Measurements from ENCODE around the gene NET1.
A peak's percentile ranks its signal among the peaks of the same experiment; 100 is the strongest.
"Not testable (repeated sequence)": the region's sequence is repeated elsewhere in the genome, so short reads cannot be mapped to it uniquely, and the experiment has no call there.

NET1 gene

DNA sequence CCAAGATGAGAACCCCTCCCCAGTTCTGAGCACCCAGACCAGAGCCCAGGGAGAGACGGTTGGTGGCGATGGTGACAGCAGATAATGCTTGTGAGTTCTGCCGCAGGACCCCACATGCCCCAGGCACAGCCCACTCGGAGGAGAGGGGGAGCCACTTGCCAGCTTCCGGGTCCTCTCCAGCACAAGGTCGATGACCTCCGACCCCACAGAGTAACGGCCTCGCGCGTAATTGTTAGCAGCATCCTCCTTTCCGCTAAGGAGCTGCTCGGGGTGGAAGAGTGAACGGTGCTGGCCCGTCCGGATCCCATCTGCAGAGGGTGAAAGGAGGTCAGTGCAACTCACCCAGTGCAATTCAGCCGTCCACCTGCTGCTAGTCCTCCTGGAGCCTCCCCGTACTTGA is 17.2 kb upstream of the NET1 start:
- DNase-seq (ENCODE audit: low read depth), result no peak
- no peak overlapping the region for H3K4me3 ChIP-seq (ENCODE audit: low read depth, low read length)

DNA sequence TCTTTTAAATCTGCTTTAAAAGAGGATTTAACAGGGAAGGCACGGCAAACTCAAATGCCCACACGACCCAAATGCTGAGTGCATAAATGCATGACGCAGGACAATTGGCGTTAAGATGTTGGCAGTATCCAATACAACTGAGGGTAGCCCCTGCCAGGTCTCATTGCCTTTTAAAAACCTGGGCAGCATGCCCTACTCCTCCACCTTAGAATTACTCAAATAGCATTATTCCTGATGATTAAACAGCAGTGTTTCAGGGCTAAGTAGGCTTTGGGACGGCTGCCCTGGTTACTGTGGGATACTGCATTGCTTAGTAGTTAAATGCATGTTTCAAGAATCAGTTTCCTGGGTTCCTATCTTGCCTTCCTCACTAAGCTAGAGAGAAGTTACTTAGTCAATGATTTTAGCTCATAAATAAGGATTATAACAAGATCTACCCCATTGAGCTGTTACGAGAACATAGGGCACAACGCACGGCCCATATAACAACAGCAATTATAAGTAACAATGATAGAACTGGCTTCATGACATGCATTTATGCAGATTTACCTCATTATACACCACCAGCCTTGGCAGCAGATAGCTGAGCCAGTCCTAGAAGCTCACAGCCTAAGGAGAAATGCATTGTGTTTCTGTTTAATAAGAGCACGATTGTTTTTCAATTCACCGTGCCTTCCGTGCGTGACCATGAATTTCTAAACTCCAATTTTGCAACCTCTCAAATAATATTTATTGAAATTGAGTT is 15.6 kb upstream of the NET1 start:
- DNase-seq (ENCODE audit: low read depth), result no peak
- no peak overlapping the region for H3K4me3 ChIP-seq (ENCODE audit: low read depth, low read length)

DNA sequence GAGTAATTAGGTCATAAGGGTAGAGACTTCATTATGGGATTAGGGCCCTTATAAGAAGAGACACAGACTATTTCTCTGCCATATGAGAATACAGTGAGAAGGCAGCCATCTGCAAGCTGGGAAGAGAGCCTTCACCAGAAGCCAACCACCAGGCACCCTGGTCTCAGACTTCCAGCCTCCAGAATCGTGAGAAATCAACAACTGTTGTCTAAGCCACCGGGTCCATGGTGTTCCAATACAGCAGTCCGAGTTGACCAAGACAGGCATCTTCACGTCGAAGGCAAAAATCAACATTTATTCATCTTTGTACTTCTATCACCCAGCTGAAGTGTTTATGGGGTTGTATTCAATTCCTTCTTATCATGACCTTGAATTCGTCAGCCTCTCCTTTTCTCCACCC is 13.0 kb upstream of the NET1 start:
- no peak overlapping the region for H3K4me3 ChIP-seq (ENCODE audit: low read depth, low read length)
- no peak for DNase-seq (ENCODE audit: low read depth)

DNA sequence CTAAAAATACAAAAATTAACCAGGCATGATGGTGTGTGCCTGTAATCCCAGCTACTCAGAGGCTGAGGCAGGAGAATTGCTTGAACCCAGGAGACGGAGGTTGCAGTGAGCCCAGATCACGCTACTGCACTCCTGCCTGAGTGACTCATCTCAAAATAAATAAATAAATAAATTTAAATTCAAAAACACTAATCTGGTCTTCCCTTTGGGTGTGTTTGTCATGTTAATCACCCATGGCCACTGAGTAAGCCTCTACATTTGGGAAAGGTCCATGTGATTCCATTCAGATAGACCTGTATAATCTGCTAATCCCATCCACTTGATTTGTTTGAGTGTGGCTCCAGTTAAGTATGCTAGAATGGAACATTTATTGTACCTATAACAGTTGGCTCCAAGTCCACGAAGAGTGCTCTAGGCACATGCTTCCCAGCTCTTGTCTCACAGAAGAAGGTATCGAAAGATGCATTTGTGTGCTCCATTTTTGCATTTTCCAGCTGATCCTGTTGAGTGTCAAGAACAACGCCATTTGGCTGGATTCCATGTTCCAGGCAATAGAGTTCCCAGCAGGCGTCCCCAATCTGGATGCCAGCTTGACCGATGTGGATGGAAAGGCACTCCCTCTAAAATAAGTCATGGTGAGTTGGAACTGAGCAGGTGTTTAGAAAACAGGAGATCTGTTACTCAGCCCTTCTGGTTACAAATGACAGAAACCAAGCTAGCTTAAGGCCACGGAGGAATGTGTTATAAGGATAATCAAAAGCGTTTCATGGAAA is 11.7 kb upstream of the NET1 start:
- no peak for DNase-seq (ENCODE audit: low read depth)

DNA sequence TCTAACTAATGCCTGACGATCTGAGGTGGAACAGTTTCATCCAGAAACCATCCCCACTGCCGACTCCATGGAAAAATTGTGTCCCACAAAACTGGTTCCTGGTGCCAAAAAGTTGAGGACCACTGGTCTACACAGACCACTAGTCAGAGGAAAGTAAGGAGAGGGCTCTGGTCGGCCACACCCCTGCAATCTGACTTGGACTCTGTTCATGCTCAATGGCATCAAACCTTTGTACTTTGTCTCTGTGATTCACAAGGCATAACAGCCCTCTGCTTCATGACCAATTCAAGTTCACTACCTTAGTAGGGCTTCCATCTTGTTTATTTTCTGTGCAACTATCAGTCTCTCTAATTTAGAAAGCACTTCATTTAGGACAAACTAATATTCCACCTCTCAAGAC is 9.6 kb upstream of the NET1 start:
- H3K4me3 ChIP-seq (ENCODE audit: low read depth, low read length), result no peak overlapping the region
- DNase-seq (ENCODE audit: low read depth), result no peak

More for the DNA sequence above, 11.7 kb upstream of the NET1 start:
- no peak overlapping the region for H3K4me3 ChIP-seq (ENCODE audit: low read depth, low read length)

DNA sequence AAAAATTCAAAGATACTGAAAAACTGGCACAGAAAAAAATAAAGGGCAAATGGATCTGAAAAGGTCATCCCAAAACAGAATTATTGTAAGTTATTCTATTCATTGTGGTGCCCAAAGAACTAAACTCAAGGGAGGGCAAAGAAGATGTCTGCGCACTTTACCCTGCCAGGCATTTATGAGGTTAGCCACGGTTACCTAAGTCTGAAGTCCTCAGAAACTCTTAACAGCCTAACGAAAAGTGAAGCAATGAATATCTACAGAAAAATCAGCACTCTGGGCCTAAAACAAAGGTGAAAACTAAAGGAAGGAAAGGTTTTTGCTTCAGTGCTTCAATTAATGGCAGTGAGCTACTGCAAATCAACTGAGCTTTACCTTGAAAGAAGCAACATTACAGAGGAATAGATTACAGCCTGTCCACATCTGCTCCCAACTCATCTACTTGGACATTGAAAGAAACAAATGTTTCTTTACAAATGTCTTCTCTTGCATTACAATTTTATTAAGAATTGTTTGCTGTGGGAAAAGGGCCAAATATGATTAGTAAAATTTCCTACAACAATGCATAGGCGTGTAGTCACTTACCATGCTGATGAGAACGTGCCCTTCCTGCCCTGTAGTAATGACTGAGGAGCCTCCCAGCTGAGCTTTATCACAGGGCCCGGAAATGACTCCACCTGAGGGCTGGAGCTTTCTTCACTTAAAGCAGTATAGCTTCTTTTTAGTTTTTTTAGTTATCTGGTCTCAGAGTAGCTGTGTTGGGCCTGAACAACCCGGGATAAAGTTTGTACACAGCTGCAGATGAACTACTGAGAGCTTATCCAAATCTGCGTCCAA is 7.9 kb upstream of the NET1 start, which contains the start of gene TUBAL3:
Gene TUBAL3, minus strand, starts transcription at position 621 of the 834 bp plus-strand sequence. Its CDS starts 36 bp downstream, at position 585.
- no peak within 1 kb of the TSS for H3K4me3 ChIP-seq (ENCODE audit: low read depth, low read length)
- DNase-seq (ENCODE audit: low read depth), result no peak

DNA sequence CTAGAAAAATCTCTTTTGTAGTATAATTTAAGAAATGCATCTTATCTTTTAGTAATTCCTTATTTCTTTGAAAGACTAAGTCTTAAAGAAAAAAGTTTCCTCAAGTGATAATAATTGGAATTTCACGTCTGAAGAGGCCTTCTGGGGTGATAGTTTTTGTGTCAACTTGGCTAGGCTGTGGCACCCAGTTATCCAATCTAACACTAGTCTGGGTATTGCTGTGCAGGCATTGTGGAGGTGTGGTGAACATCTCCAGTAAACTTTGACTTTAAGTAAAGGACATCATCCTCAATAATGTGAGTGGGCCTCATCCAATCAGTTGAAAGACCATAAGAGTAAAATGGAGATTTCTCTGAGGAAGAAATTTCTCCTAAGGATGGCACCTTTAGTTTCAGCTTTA is 5.4 kb upstream of the NET1 start:
- H3K4me3 ChIP-seq (ENCODE audit: low read depth, low read length), result no peak overlapping the region
- DNase-seq (ENCODE audit: low read depth), result no peak

DNA sequence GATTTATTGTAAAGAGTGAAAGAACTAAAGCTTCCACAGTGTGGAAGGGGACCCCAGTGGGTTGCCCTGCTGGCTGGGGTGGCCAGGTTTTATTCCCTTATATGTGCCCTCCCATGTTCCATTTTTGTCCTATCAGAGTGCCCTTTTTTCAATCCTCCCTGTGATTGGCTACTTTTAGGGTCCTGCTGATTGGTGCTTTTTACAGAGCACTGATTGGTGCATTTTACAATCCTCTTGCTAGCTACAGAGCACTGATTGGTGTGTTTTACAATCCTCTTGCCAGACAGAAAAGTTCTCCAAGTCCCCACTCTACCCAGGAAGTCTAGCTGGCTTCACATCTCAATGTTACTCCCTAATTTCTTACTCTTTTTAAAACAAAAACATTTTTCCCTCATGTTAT is 1.6 kb upstream of the NET1 start:
- H3K4me3 ChIP-seq (ENCODE audit: low read depth, low read length); DNase-seq (ENCODE audit: low read depth): not testable (repeated sequence)

DNA sequence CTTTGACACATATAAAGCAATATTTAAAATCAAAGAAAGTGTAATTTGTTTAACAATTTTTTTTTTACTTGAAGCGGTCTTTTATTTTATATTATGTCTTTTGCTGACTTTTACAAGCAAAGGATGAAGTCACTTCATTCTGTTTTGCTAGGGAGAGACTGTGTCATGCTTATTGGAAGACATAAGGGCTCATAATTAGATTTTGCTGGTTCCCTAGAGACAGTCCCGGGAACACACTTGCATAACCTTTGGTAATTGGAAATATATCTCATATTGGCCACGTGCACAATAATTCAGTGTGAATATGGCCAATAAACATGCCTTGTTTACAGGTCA is 448 bp upstream of the NET1 start:
- no peak for DNase-seq (ENCODE audit: low read depth)
- H3K4me3 ChIP-seq (ENCODE audit: low read depth, low read length), result peak overlapping the region; percentile 90

DNA sequence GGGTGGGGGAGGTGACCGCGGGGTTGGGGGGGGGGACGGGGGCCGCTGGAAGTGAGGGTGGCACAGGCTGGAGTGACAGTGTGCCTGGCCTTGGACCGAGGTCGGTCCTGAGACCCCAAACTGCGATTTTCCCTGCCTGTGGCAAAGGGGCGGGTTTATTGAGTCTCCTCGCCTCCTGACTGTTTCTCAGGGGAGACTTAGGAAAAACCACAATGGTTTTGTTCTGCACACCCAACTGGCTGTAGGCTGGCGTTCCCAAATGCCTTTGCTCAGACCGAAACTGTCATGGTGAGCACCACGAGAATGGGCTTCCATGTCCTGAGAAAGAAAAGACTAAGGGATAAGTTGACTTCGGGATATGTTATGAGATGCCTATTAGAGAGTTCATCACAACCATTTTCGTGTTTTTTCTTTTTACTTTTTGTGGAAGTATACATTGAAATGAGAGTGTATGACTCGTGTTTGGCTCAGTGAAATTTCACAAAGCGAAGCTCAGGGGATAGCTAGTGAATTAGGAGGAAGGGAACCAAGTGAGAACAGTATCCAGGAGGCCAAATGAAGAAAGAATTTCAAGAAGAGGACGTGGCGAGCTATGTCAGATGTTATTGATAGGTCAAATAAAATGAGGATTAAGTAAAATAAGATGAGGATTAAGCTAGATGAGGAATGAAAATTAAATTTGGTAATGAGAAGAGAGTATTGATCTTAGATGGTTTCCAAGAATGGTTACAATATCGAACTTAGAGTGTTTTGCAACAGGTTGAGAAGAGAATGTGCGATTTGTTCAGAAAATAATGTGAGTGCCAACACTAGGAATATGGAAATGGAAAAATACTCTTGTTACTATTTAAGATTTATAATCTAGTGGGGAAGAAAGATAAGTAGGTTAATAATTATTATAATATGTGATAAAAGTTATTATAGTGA is 918 bp downstream of the NET1 start:
- H3K4me3 ChIP-seq (ENCODE audit: low read depth, low read length), result peak overlapping the region; percentile 90
- peak; percentile 14 for DNase-seq (ENCODE audit: low read depth)

DNA sequence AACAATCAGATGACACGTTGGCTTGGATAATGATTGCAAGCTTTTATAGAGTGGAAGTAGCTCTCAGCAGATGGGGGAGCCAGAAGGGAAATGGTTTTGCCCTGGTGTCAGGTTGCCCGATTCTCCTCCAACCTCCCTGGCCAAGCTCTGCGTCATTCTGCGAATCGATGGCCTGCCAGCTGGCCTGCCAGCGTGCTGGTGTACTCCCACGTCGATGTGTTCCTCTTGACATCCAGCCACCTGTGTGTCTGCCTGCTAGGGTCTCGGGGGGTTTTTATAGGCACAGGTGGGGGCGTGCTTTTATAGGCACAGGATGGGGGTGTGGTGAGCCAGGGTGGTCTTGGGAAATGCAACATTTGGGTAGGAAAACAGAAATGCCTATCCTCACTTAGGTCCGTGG is 4.6 kb downstream of the NET1 start:
- no peak for DNase-seq (ENCODE audit: low read depth)

DNA sequence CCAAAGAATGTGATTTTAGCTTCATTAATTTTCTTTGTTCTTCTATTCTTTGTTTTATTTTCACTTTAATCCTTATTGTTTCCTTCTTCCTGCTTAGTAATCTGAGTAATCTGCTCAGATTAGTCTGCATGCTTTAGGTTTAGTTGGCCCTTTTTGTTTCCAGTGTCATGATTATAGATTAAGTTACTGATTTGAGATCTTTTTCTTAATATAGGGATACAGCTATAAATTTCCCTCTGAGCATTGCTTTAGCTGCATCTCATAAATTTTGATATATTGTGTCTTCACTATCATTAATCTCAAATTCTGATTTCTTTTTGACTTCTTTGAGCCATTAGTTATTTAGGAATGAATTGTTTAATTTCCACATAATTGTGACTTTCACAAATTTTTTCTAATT is 6.2 kb downstream of the NET1 start:
- DNase-seq (ENCODE audit: low read depth), result no peak

More for the DNA sequence above, 4.6 kb downstream of the NET1 start:
- no peak overlapping the region for H3K4me3 ChIP-seq (ENCODE audit: low read depth, low read length)

DNA sequence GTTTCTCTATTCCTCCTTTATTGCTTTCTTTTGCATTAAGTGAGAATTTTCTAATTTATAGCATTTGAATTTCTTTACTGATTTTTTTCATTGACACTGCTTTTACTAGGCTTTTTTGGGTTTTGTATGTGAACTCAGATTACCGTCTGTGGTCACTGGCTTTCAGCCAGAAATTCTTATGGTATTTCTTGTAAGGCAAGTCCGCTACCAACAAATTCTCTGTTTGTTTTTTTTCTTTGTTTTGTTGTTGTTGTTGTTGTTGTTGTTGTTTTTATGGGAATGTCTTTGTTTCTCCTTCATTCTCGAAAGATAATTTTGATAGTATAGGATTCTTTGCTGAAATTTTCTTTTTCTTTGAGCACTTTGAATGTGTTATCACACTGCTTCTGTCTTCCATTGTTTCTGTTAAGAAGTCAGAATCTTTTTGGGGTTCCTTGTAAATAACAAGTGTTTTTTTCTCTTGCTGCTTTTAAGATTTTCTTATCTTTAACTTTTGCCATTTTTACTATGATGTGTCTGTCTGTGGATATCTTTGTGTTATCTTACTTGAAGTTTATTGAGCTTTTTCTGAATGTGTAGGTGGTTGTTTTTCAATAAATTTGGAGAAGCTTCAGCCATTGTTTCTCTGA is 7.2 kb downstream of the NET1 start:
- DNase-seq (ENCODE audit: low read depth), result no peak
- no peak overlapping the region for H3K4me3 ChIP-seq (ENCODE audit: low read depth, low read length)

More for the DNA sequence above, 6.2 kb downstream of the NET1 start:
- H3K4me3 ChIP-seq (ENCODE audit: low read depth, low read length), result no peak overlapping the region

DNA sequence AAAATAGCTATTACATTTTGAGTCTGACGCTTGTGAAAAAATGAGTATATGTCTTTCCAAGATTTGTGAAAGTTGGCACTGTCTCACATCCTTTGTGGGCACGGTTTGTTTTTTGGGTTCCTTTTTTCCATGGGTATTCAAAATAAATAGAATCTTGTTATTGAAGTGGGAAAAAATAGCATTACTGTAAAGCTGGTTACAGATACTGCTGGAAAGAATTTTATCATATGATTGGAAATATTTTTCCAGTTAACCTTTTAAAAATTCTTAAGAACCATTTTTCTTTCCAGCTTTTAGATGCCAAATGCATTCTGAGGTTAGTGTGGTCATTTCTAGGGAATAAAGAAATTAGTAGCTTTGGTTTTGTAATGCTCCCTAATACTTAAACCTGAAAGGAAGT is 11.4 kb downstream of the NET1 start:
- DNase-seq (ENCODE audit: low read depth), result no peak

DNA sequence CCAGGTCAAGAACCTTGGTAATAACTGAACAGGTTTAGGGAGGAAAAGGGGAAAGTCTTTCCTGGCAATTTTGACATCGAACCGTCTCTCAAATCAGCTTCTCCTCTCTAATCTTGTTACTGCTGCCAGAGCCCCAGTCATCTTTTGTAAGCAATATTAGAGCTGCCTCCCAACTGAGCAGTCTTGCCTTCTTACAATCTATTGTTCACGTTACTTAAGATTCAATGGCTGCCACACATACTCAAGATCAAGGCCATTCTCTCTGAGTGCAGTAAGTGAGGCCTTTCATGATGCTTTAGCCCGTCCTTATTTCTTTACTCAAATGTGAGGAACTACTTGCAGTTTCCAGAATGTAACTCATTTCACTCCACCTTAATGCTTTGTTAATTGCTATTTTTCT is 12.4 kb downstream of the NET1 start:
- H3K4me3 ChIP-seq (ENCODE audit: low read depth, low read length), result no peak overlapping the region
- DNase-seq (ENCODE audit: low read depth), result no peak

More for the DNA sequence above, 11.4 kb downstream of the NET1 start:
- H3K4me3 ChIP-seq (ENCODE audit: low read depth, low read length), result no peak overlapping the region

DNA sequence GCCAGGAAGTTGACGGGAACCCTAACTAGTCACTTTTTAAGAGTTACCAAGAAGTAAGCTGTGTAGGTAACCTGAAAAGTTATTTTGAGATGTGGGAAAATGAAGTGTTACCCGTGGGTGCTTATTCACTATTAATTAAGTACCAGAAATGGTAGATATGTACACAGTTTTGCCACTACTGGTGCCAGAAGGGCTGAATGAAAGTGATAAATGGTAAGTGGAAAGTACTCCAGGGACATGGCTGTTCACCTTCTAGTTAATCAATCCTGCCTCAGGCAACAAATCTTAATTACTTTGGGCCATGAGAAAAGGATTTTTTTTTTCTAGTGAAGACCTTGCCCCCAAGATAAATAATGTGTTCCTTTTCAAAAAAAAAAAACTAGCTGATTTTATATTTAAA is 15.8 kb downstream of the NET1 start:
- no peak overlapping the region for H3K4me3 ChIP-seq (ENCODE audit: low read depth, low read length)
- no peak for DNase-seq (ENCODE audit: low read depth)

DNA sequence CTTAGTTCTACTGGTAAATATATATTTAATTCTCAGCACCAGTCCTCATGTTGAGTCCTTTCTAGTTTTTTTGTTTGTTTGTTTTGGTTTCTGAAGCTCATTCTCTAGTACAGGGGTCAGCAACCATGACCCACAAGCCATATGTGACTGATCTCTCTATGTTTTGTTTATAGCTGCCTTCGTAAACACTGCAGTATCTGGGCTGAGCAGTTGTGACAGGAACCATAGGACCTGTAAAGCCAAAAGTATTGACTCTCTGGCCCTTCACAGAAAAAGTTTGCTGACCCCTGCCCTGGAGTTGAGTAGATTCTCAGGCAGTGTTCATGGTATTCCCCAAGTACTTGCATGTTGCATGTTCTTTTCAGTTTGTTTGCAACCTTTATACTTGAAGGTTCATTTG is 20.8 kb downstream of the NET1 start:
- no peak for DNase-seq (ENCODE audit: low read depth)

DNA sequence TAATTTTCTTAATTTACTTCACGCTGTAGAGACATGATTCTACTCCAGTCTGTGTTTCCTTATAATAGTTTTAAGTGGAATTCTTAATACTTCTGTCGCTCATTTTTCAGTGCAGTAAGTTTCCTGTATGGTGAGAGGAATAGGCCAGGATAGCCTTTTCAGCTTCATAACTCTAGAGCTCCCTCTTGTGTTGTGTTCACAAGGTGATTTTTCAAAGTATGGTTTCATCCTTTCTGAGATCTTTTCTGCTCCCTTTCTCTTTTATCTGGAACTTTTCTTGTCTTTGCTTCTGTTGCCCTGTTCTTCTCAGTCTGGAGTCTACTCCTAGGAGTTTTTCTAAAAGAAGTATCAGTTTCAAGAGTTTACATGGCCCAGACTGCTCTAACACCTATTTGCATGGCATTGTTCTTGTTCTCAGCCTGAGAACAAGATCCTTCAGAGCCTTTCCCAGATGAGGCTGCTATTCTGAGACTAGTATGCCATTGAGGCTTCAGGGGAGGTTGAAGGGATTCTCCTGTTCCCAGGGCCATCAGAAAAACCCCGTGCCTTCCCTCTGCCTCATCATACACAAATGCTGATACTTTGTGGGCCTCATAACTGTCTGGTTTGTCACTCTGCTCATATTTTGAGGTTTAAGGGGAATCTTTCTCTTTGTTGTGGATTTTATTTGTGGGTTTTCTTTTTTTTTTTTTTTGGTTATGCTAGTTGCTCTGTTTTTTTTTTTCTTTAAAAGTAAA is 21.8 kb downstream of the NET1 start:
- H3K4me3 ChIP-seq (ENCODE audit: low read depth, low read length), result no peak overlapping the region
- peak; percentile 50 for DNase-seq (ENCODE audit: low read depth)

More for the DNA sequence above, 20.8 kb downstream of the NET1 start:
- no peak overlapping the region for H3K4me3 ChIP-seq (ENCODE audit: low read depth, low read length)
